GM20431 (cell line): ENCODE measurements around the gene CABYR.

ENCODE experiments used
- in situ Hi-C: fragments of 300-500 bp; cut with MseI, MboI; formaldehyde crosslinking; loops from one replicate; pipeline ENCODE4 v1.15.0; 2020; ENCODE audit warnings: low sequenced_read_pairs; ENCODE audit not compliant: unreplicated experiment

CABYR gene

GRCh38 chr18:24187049-24187448 lies 48.2 kb downstream of the CABYR start:
- in situ Hi-C loops = no loop called here

GRCh38 chr18:24187689-24188088 lies 48.8 kb downstream of the CABYR start:
- in situ Hi-C loops = no loop called here

- in situ Hi-C loops = no loop called here
These were observed 49.3 kb downstream of the CABYR start for GRCh38 chr18:24188120-24188519.

GRCh38 chr18:24189007-24189528 lies 50.2 kb downstream of the CABYR start:
- in situ Hi-C loops = no loop called here

GRCh38 chr18:24189664-24190346 lies 50.9 kb downstream of the CABYR start:
- in situ Hi-C loops = no loop called here

DNA sequence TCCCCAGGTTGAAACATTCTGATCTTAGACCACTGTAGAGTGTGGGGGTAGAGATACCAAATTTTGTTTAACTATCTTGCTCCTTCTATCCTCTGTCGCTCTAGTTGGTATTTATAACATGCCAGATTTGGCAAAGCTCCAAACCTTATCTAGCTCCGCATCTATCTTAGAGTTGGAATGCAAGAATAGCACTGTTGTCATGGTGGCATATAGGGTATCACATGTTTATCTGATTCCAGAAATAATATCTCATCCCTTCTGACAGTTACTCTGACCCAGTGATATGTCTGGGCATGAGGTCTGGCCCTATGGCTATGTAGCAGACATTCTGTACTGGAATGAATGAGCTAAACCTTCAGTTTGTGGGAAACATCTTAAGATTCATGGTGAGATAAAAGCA lies 51.7 kb downstream of the CABYR start:
- in situ Hi-C loops = no loop called here

DNA sequence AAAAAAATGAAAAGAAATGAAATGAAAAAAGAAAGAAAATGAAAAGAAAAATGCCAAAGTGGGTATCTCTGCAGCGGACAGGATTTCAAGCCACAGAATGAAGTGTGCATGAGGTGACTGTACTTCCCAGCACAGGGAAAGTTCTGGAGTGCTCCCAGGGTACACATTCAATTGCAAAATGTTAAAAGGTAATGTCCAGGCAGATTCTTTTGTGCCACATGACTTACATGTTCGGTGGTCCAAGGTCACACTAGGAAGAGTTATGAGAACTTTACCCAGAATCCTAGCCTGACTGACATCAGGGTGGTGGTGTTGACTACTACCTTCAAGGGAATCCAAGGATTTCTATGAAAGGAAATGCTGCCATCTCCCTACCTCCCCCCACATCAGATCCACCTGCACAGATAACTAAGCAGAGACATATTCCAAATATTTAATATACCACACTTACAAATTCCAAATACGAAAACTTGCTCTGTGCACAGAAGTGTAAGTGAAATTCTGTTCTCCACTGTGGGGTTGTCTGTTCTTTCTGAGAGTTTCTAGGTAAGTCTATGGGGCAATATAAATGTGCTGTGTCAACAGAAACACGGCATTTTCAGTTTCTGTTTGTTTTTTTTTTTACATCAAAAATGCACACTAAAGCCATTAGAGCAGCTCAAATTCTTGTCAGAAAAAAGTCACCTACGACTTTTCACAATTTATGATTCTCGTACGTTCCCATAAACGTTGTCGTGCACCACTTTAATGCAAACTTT lies 56.6 kb downstream of the CABYR start:
- in situ Hi-C loops = no loop called here

GRCh38 chr18:24196764-24197163 lies 57.9 kb downstream of the CABYR start:
- in situ Hi-C loops = no loop called here

DNA sequence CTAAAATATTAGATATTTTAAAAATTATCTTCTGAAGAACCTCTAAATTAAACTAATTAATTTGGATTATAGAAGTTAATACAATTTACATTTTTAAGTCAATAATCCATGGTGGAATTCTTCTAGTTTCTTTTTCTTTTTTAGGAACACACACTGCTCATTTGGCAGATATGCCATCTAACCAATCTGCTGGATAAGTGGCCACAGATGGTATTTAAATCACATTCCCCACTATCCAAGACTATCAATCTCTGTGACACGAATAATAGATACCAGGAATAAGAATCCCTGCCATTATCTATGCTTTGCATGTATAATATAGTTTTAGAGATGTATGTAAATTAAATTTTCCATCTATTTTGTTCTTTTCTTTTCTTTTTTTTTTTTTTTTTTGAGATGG lies 58.5 kb downstream of the CABYR start:
- in situ Hi-C loops = no loop called here

DNA sequence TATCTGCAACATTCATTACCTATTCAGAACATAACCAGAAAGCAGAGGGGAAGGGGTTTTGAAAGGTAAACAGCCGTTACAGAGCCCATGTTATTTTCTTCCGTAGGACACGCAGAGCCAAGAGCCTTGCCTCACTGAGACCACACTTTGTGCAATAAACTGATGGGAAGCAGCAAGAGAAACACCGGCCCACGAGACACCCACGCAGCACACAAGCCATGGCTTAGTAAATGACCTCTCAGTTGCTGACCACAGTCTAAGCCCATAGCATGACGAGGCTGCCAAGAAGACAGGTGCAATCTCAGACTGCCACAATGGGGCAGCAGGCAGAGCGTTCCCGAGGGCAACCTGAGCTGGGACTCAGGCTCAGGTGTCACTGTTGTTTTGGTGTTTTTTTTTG lies 59.6 kb downstream of the CABYR start:
- in situ Hi-C loops = no loop called here

DNA sequence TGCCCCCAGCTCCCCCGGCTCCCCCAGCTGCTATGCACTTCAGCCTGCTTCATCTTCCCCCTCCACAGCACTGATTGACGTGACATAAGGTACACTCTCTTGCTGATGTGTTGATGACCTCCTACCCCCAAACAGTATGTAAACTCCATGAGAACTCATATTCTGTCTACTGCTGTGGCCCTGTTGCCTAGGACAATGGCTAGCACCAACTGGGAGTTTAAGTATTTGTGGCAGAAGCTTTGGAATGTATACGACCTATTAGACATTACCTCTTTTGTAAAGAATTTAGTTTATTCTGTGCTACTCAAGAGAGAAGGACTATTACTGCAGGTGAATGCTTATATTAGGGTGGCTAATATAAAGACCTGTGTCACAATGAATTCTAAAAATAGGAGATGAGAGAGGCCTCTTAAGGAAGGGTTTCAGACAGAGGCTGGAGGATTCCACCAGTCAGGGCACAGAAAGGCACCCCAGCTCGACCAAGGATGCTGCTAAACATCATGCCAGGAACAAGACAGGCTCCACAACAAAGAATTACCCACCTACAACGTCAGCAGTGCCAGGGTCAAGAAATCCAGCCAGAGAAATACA lies 60.6 kb downstream of the CABYR start:
- in situ Hi-C loops = no loop called here

GRCh38 chr18:24200494-24201290 lies 61.8 kb downstream of the CABYR start:
- in situ Hi-C loops = no loop called here

- in situ Hi-C loops = no loop called here
These were observed 63.1 kb downstream of the CABYR start for GRCh38 chr18:24201699-24202687.

- in situ Hi-C loops = no loop called here
These were observed 66.0 kb downstream of the CABYR start for GRCh38 chr18:24204904-24205303.

DNA sequence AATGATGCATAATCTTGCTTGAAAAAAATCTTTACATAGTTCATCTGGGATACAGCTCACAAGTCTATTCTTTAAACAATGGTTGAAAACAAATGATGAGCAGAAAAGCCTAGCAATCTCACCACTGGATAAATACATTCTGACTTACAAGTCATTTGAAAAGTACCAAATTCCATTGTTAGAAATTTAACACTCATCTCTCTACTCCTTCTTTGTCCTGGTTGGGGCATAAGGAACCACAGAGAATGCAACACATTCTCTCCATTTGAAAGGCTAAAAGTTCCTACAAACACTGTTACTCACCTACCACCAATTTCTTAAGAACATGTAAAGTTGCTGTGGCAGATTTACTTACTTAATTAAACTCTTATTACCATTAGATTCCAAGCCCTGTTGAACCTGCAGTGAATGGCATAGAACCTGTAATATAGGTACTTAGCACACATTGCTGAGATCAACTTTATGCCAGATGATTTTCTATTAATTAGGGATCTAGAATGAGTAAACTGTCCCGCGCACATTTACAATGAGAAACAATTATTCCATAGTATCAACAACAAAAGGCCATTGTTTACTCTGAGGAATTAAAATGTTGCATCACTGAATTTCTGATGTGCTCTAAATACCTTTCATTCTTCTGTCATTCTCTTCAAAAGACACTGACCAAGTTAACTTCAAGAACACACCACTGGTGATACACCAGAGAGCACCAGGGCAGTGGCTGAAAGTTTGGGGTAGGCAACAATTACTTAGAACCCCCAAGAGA lies 69.6 kb downstream of the CABYR start:
- in situ Hi-C loops = no loop called here

DNA sequence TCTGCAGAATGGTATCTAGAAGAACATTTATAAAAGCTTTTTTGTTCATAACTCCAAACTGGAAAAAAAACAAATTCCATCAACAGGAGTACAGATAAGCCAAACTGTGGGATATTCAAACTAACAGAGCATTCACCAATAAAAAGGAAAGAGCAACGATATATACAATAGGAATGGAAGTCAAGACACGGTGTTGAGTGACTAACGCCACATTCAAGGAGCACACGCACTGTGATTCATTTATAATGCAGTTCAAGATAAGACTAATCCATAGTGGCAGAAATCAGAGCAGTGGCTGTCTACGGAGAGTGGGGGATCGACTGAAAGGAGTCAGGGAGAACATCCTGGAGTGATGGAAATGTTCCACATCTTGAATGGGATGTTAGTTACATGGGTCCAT lies 70.7 kb downstream of the CABYR start:
- in situ Hi-C loops = no loop called here
